ENCODE measurements around the gene SLU7. TPM values are rescaled to one million over a fixed set of nuclear protein-coding genes. Genes with fewer than 3 reads are reported as not detected.

SLU7 gene
- total RNA-seq, 3 donors from 2014 or later, result 77.0 to 88.3 (median 86.3) TPM

DNA sequence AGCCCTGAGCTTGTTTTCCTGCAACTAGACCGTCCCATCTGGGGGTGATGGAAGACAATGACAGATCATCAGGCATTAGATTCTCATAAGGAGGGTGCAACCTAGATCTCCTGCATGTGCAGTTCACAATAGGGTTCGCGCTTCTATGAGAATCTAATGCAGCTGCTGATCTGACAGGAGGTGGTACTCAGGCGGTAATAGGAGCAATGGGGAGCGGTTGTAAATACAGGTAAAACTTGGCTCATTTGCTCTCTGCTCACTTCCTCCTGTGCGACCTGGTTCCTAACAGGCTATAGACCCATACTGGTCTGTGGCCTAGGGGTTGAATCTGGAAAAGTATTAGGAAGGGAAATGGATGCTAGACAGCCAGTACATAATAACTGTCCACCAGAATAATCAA, 42.5 kb upstream of the SLU7 start:
- H3K9me3 ChIP-seq, result no peaks in the 10 kb centered on the region
- H3K4me1 ChIP-seq, result no peaks in the 10 kb centered on the region
- no peaks in the 10 kb centered on the region for H3K36me3 ChIP-seq
- no peak overlapping the region for H3K4me3 ChIP-seq
- TF ChIP-seq POLR2A (IDR thresholded peaks at IDR 0.05) (no peak), POLR2AphosphoS5 (IDR thresholded peaks at IDR 0.05) (no peak), CTCF (IDR thresholded peaks at IDR 0.05) (no peak)
- no peak overlapping the region for H3K27ac ChIP-seq
- no peaks in the 10 kb centered on the region for H3K27me3 ChIP-seq
- DNase-seq (ENCODE audit: low spot score in 2 of 2), result no peak
- intact Hi-C loops (cut with DNase I; ENCODE audit: low total_unique reads), result no loop called here

GRCh38 chr5:160460377-160461049, 41.6 kb upstream of the SLU7 start:
- Histone ChIP-seq H3K36me3 (no peaks in the 10 kb centered on the region), H3K4me3 (no peak overlapping the region), H3K27me3 (no peaks in the 10 kb centered on the region), H3K9me3 (no peaks in the 10 kb centered on the region), H3K4me1 (no peaks in the 10 kb centered on the region), H3K27ac (no peak overlapping the region)
- intact Hi-C loops (cut with DNase I; ENCODE audit: low total_unique reads), result no loop called here
- DNase-seq (ENCODE audit: low spot score in 2 of 2), result no peak
- TF ChIP-seq CTCF (IDR thresholded peaks at IDR 0.05) (no peak), POLR2A (IDR thresholded peaks at IDR 0.05) (no peak), POLR2AphosphoS5 (IDR thresholded peaks at IDR 0.05) (no peak)

GRCh38 chr5:160458806-160459800, 40.2 kb upstream of the SLU7 start:
- H3K9me3 ChIP-seq, result no peaks in the 10 kb centered on the region
- no peak for TF ChIP-seq POLR2AphosphoS5 (IDR thresholded peaks at IDR 0.05)
- TF ChIP-seq CTCF (IDR thresholded peaks at IDR 0.05), result no peak
- TF ChIP-seq POLR2A (IDR thresholded peaks at IDR 0.05), result no peak
- no peaks in the 10 kb centered on the region for H3K36me3 ChIP-seq
- H3K4me1 ChIP-seq, result no peaks in the 10 kb centered on the region
- DNase-seq (ENCODE audit: low spot score in 2 of 2), result no peak
- H3K4me3 ChIP-seq, result no peak overlapping the region
- H3K27me3 ChIP-seq, result no peaks in the 10 kb centered on the region
- intact Hi-C loops (cut with DNase I; ENCODE audit: low total_unique reads), result no loop called here
- no peak overlapping the region for H3K27ac ChIP-seq

DNA sequence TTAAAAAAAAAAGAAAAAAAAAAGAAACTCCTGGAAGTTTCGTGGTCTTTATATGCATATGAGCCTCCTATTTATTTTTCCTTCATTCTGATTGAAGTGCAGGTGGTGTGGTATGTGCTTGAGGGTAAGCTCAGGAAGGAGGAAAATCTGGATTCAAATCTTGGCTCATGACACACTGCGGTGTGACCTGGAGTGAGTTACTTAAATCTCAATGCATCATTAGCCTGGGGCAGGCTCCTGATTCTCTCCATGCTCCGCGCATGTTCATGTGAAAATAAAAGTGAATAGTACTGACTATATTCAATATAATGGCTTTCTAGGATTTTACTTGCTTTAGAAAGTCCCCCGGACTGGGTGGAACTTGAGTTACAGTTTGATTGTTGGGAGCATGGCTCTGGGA, 38.4 kb upstream of the SLU7 start:
- Histone ChIP-seq H3K27ac (no peak overlapping the region), H3K27me3 (no peaks in the 10 kb centered on the region), H3K36me3 (no peaks in the 10 kb centered on the region), H3K4me1 (no peaks in the 10 kb centered on the region), H3K4me3 (no peak overlapping the region), H3K9me3 (no peaks in the 10 kb centered on the region)
- no peak for DNase-seq (ENCODE audit: low spot score in 2 of 2)
- intact Hi-C loops (cut with DNase I; ENCODE audit: low total_unique reads), result no loop called here
- TF ChIP-seq POLR2AphosphoS5 (IDR thresholded peaks at IDR 0.05) (no peak), CTCF (IDR thresholded peaks at IDR 0.05) (no peak), POLR2A (IDR thresholded peaks at IDR 0.05) (no peak)
